Activated CD8-positive, alpha-beta memory T cell treated with anti-CD3 and anti-CD28 coated beads, Interleukin-2, amount 10 ng/mL, durations not matched to agents 7 days and 5 days (primary cell): ENCODE results near the gene OAF. TPM values are rescaled to one million over a fixed set of nuclear protein-coding genes. Genes with fewer than 3 reads are reported as not detected.
"Not testable (repeated sequence)": the region's sequence is repeated elsewhere in the genome, so short reads cannot be mapped to it uniquely, and the experiment has no call there.

Experiments used
- ATAC-seq: fragments of 150-1000 bp; cut with Tn5 transposase; one replicate; pipeline ENCODE4 v1.10.0; 2021; ENCODE audit warnings: moderate library complexity
- CTCF ChIA-PET: fragments of 350-600 bp; sonication (Branson Sonifier 250); formaldehyde crosslinking; loops from one replicate; lab custom pipeline; 2021; ENCODE audit warnings: antibody characterized with exemption; lab: Charles Lee
- DNase-seq: peaks from one replicate; pipeline ENCODE4 v3.0.0-alpha.2; 2020
- H3K27ac Mint-ChIP-seq: one replicate; pipeline ENCODE4 v1.8.0; 2021; ENCODE audit warnings: mild to moderate bottlenecking, mixed read lengths
- H3K27me3 Mint-ChIP-seq: one replicate; pipeline ENCODE4 v1.8.0; 2021; ENCODE audit warnings: mixed read lengths
- H3K36me3 Mint-ChIP-seq: one replicate; pipeline ENCODE4 v1.8.0; 2021; ENCODE audit warnings: mild to moderate bottlenecking, mixed read lengths
- H3K4me1 Mint-ChIP-seq: one replicate; pipeline ENCODE4 v1.8.0; 2021; ENCODE audit warnings: mixed read lengths
- H3K4me3 Mint-ChIP-seq: one replicate; pipeline ENCODE4 v1.8.0; 2021; ENCODE audit warnings: mild to moderate bottlenecking, moderate library complexity, mixed read lengths
- H3K9me3 Mint-ChIP-seq: one replicate; pipeline ENCODE4 v1.8.0; 2022; ENCODE audit warnings: low read depth, mixed read lengths
- total RNA-seq, 2 experiments: library from RNA; stranded (reverse); gene quantifications; one replicate each; pipeline ENCODE4 v1.2.3, GENCODE V29; 2021

The OAF gene
- total RNA-seq, 2 experiments from 2014 or later = 6.5 to 10.5 TPM

- peaks cover 55% of the 10 kb centered on the region for H3K4me1 Mint-ChIP-seq
These were observed 38.7 kb downstream of the OAF start for GRCh38 chr11:120249279-120250262.

DNA sequence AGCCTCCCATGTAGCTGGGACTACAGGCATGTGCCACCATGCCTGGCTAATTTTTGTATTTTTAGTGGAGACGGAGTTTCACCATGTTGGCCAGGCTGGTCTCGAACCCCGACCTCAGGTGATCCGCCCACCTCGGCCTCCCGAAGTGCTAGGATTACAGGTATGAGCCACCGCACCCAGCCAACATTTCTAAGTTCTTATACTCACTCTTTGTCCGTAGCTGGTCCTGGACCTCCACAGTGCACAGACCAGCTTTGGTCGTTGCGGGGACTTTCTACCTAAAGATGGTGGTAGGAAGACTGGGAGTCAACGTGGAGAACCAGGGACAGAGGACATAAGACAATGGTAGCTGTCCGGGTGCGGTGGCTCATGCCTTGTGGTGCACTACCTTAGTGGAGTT is 42.5 kb downstream of the OAF start:
- CTCF ChIA-PET = interaction anchor here (1.9 to 2.5 kb wide), 2 partner anchors 18 to 49 kb away, joined by 4 to 17 read pairs; no protein-coding TSS in a partner anchor
- not testable (repeated sequence) for DNase-seq, H3K4me3 Mint-ChIP-seq, H3K27ac Mint-ChIP-seq, H3K36me3 Mint-ChIP-seq, H3K9me3 Mint-ChIP-seq, ATAC-seq
- H3K4me1 Mint-ChIP-seq = peaks cover 22% of the 10 kb centered on the region
- H3K27me3 Mint-ChIP-seq = peaks cover 78% of the 10 kb centered on the region

More at GRCh38 chr11:120249279-120250262, 38.7 kb downstream of the OAF start:
- CTCF ChIA-PET = interaction anchor here (0.7 to 10.2 kb wide), 7 partner anchors 9 to 87 kb away, joined by 3 to 161 read pairs (median 4); partner anchors contain the start of gene ARHGEF12
- peaks cover 68% of the 10 kb centered on the region for H3K27me3 Mint-ChIP-seq
- H3K4me3 Mint-ChIP-seq = peak overlapping the region; percentile 21
- no peak for DNase-seq
- H3K9me3 Mint-ChIP-seq = no peaks in the 10 kb centered on the region
- H3K27ac Mint-ChIP-seq = peak overlapping the region; percentile 78
- no peak for ATAC-seq
- H3K36me3 Mint-ChIP-seq = peaks cover 16% of the 10 kb centered on the region

GRCh38 chr11:120254788-120255518 is 44.1 kb downstream of the OAF start:
- CTCF ChIA-PET = interaction anchor here (0.7 to 2.5 kb wide), 3 partner anchors 20 to 48 kb away, joined by 3 to 17 read pairs (median 4); no protein-coding TSS in a partner anchor
- Mint-ChIP-seq H3K4me1 (peaks cover 7% of the 10 kb centered on the region), H3K36me3 (peaks cover 3% of the 10 kb centered on the region), H3K4me3 (no peak overlapping the region), H3K27ac (no peak overlapping the region), H3K9me3 (no peaks in the 10 kb centered on the region), H3K27me3 (peaks cover 88% of the 10 kb centered on the region)
- DNase-seq (no peak), ATAC-seq (no peak)

DNA sequence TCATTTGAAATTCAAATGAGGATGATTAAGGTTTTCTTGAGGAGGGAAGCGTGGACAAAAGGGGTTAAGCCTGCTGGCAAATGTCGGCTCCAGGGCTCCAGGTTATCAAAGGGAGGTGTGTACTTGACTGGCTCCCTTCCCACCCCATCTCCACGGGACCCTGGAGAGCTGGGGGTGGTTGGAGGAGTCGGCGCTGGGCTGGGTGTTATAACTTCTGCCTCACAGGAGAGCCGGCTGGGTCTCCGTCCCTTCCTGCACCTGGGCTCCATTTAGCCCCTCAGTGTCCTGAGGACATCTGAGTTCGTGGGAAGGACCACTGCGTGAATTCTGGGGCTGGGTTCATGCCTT is 44.7 kb downstream of the OAF start:
- no peak for DNase-seq
- Mint-ChIP-seq H3K9me3 (no peaks in the 10 kb centered on the region), H3K4me3 (no peak overlapping the region), H3K4me1 (peaks cover 1% of the 10 kb centered on the region), H3K27ac (no peak overlapping the region), H3K36me3 (no peaks in the 10 kb centered on the region), H3K27me3 (peaks cover 87% of the 10 kb centered on the region)
- CTCF ChIA-PET = interaction anchor here (2.5 kb wide), 1 partner anchor 47 kb away, joined by 17 read pairs; no protein-coding TSS in a partner anchor
- no peak for ATAC-seq

DNA sequence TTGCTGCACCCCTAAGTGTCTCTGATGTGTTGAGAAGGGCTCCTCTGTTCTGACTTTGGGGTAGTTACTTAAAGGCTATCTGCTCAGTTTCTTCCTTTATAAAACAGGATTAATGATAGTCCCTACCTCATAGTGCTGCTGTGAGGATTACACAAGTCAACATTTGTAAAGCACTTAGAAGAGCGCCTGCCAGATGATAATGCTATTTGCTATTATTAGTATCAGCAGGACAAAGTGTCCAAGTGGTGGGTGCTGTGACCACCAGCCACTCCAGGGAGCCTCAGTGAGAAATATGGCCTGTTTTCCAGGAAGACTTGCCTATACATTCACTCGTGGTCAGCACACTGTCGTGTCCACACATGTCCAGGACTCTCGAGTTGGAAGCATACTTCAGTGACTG is 45.3 kb downstream of the OAF start:
- Mint-ChIP-seq H3K36me3 (no peaks in the 10 kb centered on the region), H3K27me3 (peaks cover 88% of the 10 kb centered on the region), H3K9me3 (no peaks in the 10 kb centered on the region), H3K27ac (no peak overlapping the region), H3K4me1 (peaks cover 1% of the 10 kb centered on the region), H3K4me3 (no peak overlapping the region)
- CTCF ChIA-PET = interaction anchor here (1.2 kb wide), 1 partner anchor 44 kb away, joined by 4 read pairs; no protein-coding TSS in a partner anchor
- DNase-seq (no peak), ATAC-seq (no peak)

DNA sequence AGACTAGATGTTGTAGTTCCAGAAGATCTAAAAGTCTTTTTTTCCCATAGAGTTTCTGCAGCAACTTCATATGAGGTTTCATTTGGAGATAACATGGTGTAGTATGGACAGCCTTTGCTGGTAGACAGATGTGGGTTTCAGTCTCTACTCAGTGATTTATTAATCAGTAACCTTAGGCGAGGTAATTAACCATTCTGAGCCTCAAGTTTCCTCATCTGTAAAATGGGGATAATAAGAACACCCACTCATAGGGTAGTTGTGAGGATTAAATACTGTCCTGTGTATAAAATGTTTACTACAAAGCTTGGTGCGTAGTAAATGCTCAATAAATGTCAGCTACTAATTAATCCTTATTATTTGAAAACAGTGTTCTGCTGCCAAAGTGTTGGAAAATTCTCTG is 45.9 kb downstream of the OAF start:
- Mint-ChIP-seq H3K27me3 (peaks cover 90% of the 10 kb centered on the region), H3K36me3 (no peaks in the 10 kb centered on the region), H3K4me1 (peaks cover 1% of the 10 kb centered on the region), H3K27ac (no peak overlapping the region), H3K4me3 (no peak overlapping the region), H3K9me3 (no peaks in the 10 kb centered on the region)
- CTCF ChIA-PET = interaction anchor here (1.2 kb wide), 1 partner anchor 43 kb away, joined by 4 read pairs; no protein-coding TSS in a partner anchor
- ATAC-seq = no peak
- DNase-seq = no peak

- peaks cover 92% of the 10 kb centered on the region for H3K27me3 Mint-ChIP-seq
- H3K36me3 Mint-ChIP-seq = no peaks in the 10 kb centered on the region
- no peaks in the 10 kb centered on the region for H3K9me3 Mint-ChIP-seq
- H3K4me1 Mint-ChIP-seq = peaks cover 1% of the 10 kb centered on the region
- no peak overlapping the region for H3K27ac Mint-ChIP-seq
- DNase-seq (no peak), ATAC-seq (no peak)
- CTCF ChIA-PET = interaction anchor here (1.2 to 2.0 kb wide), 3 partner anchors 9 to 46 kb away, joined by 3 to 12 read pairs (median 7); no protein-coding TSS in a partner anchor
- H3K4me3 Mint-ChIP-seq = no peak overlapping the region
These were observed 46.5 kb downstream of the OAF start for GRCh38 chr11:120257346-120257745.

DNA sequence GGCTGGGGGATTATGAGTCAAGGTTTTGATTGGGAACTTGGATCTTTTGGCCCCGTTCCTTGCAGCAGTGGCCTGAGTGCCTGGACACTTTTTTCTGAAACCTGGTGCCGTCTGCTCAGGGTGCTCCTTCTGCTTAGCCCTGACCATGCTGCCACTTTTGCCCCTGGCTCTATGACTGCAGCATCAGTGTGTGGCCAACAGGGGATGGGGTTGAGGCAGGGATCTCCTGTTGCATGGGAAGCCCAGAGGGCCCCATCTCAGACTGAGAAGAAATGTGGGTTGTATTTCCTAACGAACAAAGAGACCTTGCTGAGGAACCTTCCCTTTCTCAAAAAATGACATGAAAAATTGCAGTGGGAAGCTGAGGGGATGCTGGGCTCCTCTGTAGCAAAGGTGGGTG is 47.8 kb downstream of the OAF start:
- H3K27me3 Mint-ChIP-seq = peaks cover 88% of the 10 kb centered on the region
- CTCF ChIA-PET = interaction anchor here (1.2 to 3.0 kb wide), 5 partner anchors 8 to 44 kb away, joined by 3 to 15 read pairs (median 7); no protein-coding TSS in a partner anchor
- DNase-seq = no peak
- ATAC-seq = no peak
- H3K4me3 Mint-ChIP-seq = no peak overlapping the region
- H3K27ac Mint-ChIP-seq = no peak overlapping the region
- H3K36me3 Mint-ChIP-seq = no peaks in the 10 kb centered on the region
- peaks cover 1% of the 10 kb centered on the region for H3K4me1 Mint-ChIP-seq
- no peaks in the 10 kb centered on the region for H3K9me3 Mint-ChIP-seq

DNA sequence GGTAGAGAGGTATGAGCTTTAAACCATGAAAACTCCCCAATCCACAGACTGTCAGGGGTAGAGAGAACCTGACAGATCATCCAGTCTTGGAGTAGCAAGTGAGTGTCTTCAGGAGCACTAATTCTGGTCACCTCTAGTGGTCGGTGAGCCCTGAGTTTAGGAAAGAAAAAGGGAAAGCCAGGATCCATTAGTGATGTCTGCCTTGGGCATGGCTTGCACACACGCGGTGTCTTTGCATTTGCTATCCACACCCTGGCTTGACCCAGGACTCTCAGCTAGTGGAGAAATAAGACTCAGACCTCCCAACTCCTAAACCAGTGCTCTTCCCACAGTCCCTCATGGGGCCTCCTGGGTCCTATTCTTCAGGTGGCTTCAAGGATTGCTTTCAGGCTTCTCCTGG is 48.4 kb downstream of the OAF start:
- Mint-ChIP-seq H3K4me1 (peaks cover 1% of the 10 kb centered on the region), H3K36me3 (no peaks in the 10 kb centered on the region), H3K27ac (no peak overlapping the region), H3K4me3 (no peak overlapping the region), H3K9me3 (no peaks in the 10 kb centered on the region), H3K27me3 (peaks cover 87% of the 10 kb centered on the region)
- ATAC-seq = no peak
- DNase-seq = no peak
- CTCF ChIA-PET = interaction anchor here (1.5 to 3.0 kb wide), 4 partner anchors 9 to 44 kb away, joined by 4 to 15 read pairs (median 10); no protein-coding TSS in a partner anchor

DNA sequence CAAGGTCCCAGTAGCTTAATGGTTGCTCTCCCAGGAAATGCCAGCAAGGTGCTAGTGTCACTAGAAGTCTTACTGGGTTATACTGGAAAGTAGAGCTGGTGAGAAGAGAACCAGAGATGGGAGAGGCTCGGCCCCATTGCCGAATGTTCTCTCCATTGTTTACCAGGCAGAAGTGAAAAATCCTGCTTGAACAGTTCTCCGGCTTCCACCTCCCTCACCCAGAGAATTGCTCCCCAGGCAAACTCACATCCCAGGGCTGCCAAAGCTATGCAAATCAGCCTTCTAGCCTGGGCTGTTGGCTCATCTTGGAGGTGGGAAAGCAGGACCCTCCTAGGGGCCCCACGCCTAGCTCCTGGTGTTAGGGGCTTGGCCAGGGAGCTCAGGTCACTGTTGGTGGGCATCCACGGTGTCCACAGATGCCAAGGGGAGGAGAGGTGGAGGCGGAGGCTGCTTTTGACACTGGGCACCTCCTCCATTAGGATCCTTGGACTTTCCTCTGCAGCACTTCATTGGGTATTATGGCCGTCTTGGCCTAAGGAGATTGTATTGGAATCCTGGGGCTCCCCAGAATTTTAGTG is 49.2 kb downstream of the OAF start:
- H3K4me1 Mint-ChIP-seq = no peaks in the 10 kb centered on the region
- H3K36me3 Mint-ChIP-seq = no peaks in the 10 kb centered on the region
- H3K4me3 Mint-ChIP-seq = no peak overlapping the region
- CTCF ChIA-PET = interaction anchor here (1.0 to 3.0 kb wide), 2 partner anchors 23 to 43 kb away, joined by 5 to 15 read pairs; no protein-coding TSS in a partner anchor
- no peak for DNase-seq
- no peak for ATAC-seq
- H3K9me3 Mint-ChIP-seq = no peaks in the 10 kb centered on the region
- H3K27ac Mint-ChIP-seq = no peak overlapping the region
- H3K27me3 Mint-ChIP-seq = peaks cover 86% of the 10 kb centered on the region

DNA sequence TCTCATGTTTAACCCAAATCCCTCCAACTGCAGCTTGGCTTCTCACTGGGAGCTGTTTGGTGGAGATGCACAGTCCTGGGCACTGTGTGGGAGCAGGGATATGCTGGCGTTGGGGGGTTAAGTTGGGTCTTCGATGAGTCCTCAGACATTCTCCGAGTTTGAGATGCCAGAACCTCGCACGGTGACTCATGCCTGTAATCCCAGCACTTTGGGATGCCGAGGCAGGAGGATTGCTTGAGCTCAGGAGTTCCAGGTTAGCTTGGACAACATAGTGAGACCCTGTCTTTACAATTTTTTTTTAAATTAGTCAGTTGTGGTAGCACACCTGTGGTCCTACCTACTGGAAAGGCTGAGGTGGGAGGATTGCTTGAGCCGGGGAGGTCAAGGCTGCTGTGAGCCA is 49.8 kb downstream of the OAF start:
- Mint-ChIP-seq H3K9me3 (no peaks in the 10 kb centered on the region), H3K4me3 (no peak overlapping the region), H3K36me3 (no peaks in the 10 kb centered on the region), H3K27me3 (peaks cover 86% of the 10 kb centered on the region), H3K4me1 (no peaks in the 10 kb centered on the region), H3K27ac (no peak overlapping the region)
- no peak for DNase-seq
- ATAC-seq = no peak
- CTCF ChIA-PET = interaction anchor here (1.0 to 3.0 kb wide), 2 partner anchors 23 to 42 kb away, joined by 5 to 15 read pairs; no protein-coding TSS in a partner anchor

DNA sequence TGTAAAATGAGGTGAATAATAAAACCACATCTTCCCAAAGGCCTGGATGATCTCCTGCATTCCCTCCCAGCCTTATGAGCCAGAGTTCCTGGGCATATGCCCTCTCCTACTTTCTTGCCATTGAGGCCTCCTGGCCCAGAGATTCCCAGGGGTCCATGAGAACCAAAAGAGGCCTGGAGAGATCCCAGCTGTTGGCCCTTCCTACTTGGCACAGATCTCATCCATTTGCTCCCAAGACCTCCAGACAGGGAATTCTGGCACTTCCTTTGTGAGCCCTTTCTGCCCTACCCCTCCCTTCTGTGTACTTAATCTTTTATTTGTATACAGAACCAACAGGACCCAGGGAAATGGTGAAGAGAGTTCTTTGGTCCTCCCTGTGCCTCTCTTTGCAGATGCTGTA is 50.5 kb downstream of the OAF start:
- CTCF ChIA-PET = interaction anchor here (3.0 kb wide), 1 partner anchor 24 kb away, joined by 15 read pairs; no protein-coding TSS in a partner anchor
- ATAC-seq = no peak
- H3K27me3 Mint-ChIP-seq = peaks cover 86% of the 10 kb centered on the region

More for the DNA sequence above, 50.5 kb downstream of the OAF start:
- Mint-ChIP-seq H3K4me1 (no peaks in the 10 kb centered on the region), H3K4me3 (no peak overlapping the region), H3K27ac (no peak overlapping the region), H3K36me3 (no peaks in the 10 kb centered on the region), H3K9me3 (no peaks in the 10 kb centered on the region)
- no peak for DNase-seq
